Stimulated activated naive CD4-positive, alpha-beta T cell treated with Interleukin-2 at 50 U/mL for 16 hours (primary cell): ENCODE results near the gene RAB43.
"Not testable (repeated sequence)": the region's sequence is repeated elsewhere in the genome, so short reads cannot be mapped to it uniquely, and the experiment has no call there.

ENCODE experiments used
- DNase-seq: peaks from one replicate; lab custom pipeline; 2025; lab: John Stamatoyannopoulos, UW

Gene RAB43

GRCh38 chr3:129121792-129122411 is at the start of gene RAB43:
Gene RAB43 (minus strand): TSS chr3:129121804. CDS start chr3:129121489, 315 bp downstream.
- peak; percentile 88 for DNase-seq

GRCh38 chr3:129166579-129167332 is 45.2 kb upstream of the RAB43 start:
- no peak for DNase-seq

- DNase-seq: not testable (repeated sequence)
These were observed 44.0 kb upstream of the RAB43 start for GRCh38 chr3:129165594-129165993.

DNA sequence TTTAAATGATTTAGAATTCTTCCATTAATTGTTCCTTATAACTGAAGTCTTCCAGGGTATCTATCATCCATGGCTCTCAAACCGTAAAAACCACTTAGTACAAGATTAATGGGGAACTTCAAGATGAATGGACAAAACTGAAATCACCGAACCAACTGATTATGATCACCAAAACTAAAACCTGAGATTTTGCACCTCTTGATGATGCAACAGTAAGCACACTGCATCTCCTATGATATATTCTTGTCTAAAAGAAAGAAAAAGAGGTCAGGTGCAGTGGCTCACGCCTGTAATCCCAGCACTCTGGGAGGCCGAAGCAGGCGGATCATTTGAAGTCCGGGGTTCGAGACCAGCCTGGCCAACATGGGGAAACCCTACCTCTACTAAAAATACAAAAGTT is 42.9 kb upstream of the RAB43 start:
- DNase-seq: no peak

- DNase-seq: no peak
These were observed 41.4 kb upstream of the RAB43 start for GRCh38 chr3:129162729-129163579.

GRCh38 chr3:129161860-129162271 is 40.3 kb upstream of the RAB43 start:
- DNase-seq: peak; percentile 5

DNA sequence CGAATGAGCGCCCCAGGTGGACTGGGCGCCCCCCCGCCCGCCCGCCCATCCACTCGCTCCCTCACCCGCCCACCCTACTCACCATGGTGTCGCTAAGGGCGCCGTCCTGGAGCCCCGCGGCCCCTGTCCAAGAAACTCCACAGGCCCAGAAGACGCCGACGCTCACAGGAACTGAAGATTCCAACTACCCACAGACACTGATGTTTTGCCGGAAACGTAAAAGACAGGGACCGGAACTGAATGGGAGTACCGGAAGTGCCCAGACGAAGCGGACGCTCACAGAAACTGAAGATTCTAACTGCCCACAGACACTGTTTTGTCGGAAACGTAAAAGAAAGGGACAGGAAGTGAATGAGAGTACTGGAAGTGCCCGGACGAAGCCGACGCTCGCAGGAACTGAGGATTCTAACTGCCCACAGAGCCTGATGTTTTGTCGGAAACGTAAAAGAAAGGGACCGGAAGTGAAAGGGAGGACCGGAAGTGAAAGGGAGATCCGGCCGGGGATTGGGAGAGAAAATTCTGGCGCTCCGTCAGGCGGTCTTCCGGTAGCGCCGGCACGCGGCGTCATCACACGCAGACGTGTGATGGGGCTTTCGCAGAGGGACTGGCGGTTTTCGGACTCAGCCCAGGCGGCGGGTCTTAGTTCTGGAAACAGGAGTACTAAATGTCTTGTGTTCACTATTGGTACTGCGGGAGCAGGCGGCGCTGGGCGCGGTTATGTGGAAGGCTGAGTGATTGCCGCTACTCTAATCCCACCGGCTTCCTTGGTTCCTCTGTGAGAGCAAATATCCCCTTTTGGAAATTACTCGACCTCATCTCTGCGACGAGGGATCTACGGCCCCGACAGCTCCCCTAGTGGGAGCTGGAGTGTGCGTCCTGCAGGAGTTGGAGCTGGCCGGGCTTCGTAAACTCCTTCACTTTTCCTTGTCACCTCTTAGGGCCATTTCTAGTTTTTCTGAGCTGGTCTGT is 39.6 kb upstream of the RAB43 start, which contains the start of gene ISY1:
Gene ISY1 (minus strand): TSS at position 173 of the 969 bp plus-strand sequence. CDS start 88 bp downstream, at position 85.
- peak; percentile 87 for DNase-seq

GRCh38 chr3:129144786-129145185 is 23.2 kb upstream of the RAB43 start:
- no peak for DNase-seq

GRCh38 chr3:129141011-129141410 is 19.4 kb upstream of the RAB43 start:
- not testable (repeated sequence) for DNase-seq

GRCh38 chr3:129139911-129140310 is 18.3 kb upstream of the RAB43 start:
- DNase-seq: no peak

DNA sequence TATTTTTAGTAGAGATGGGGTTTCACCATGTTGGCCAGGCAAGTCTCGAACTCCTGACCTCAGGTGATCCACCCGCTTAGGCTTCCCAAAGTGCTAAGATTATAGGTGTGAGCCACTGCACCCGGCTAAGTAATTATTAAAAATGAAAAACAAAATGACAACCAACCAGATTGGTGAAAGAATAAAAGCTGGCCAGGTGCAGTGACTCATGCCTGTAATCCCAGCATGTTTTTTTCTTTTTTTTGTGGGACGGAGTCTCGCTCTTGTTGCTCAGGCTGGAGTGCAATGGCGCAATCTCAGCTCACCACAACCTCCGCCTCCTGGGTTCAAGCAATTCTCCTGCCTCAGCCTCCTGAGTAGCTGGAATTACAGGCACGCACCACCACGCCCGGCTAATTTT is 14.7 kb upstream of the RAB43 start:
- not testable (repeated sequence) for DNase-seq

- DNase-seq: no peak
These were observed 10.7 kb upstream of the RAB43 start for GRCh38 chr3:129132097-129132866.

GRCh38 chr3:129131465-129132088 is 10.0 kb upstream of the RAB43 start:
- no peak for DNase-seq

DNA sequence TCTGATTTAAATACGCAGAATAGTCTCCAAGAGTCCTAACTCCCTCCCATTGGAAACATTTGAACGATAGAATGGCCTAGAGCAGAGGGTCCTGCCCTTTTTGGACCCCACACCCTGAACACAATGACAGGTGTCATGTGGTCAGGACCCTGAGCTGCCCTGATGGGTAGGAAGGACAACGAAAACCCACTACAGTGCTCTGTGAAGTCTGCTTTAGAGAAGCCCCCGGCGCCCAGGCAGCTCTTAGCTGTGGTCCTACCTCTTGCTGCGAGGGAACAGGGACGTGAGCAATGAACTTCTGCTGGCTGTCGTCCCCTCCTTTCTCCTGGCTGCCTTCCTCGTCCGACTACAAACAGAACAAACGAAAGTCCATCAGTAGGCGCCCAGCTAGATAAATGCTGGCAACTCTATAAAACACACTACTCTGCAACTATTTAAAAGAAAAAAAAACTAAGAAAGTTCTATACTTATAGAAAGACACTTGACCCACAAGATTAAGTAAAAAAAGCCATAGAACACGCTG is 8.7 kb upstream of the RAB43 start:
- DNase-seq: no peak

DNA sequence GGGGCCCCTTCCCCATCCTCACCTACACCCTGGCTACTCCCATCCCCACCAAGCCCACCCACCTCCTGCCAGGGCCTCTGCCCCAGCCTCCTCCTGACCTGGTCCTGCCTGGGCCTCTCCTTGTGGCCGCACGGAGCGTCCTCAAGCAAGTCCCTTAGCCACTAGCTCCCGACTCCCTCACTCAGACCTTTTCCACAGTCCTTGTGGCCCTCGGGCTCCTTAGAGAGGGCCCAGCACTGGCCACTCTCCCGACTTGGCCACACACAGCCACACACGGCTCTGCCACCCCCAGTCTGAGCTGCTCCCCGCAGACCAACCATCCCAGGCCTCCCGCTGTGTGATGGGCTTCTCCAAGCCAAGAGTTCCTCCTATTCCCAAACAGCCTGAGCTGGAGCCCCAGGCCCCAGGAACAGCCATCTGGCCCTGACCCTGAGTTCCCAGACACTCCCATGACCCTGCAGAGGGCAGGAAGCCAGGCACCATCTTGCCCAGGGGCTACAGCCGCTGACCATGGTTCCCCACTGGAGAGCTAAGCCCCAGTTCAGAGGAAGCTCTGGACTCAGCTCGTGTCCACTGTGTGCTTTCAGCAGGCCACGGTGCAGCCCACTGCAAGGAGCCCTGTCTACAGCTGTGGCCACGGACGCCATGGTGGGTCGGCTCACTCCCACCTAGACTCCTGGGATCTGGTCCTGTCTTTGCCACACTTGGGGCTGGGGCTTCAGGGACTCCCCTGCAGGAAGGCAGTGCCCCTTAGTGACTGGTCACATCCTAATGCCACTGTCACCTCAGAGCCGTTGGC is 7.0 kb upstream of the RAB43 start:
- DNase-seq: no peak

DNA sequence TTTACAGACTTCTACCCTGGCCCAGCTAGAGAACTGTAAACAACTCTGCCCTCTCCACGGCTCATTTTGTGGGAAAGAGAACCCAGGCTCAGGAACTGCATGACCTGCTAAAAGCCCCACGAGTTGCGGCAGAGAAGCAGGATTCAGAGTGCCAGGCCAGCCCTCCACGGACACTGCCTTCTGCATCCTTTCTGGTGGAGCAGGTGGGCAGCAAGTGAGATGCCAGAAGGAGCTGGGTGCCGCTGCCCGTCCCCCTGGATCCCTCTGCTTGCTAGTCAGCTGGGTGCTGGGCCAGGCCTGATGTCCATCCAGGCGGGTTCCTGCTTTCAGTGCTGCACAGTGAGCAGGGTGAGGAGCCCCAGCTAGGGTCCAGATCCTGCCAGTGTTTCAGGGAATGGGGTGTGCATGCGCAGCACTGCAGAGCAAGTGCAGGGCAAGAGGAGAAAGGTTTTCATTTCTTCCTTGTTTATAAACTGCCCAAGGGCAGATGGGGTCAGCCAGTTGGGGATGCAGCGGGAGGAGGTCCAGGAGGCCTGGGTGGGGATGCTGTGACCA is 5.2 kb upstream of the RAB43 start:
- no peak for DNase-seq

DNA sequence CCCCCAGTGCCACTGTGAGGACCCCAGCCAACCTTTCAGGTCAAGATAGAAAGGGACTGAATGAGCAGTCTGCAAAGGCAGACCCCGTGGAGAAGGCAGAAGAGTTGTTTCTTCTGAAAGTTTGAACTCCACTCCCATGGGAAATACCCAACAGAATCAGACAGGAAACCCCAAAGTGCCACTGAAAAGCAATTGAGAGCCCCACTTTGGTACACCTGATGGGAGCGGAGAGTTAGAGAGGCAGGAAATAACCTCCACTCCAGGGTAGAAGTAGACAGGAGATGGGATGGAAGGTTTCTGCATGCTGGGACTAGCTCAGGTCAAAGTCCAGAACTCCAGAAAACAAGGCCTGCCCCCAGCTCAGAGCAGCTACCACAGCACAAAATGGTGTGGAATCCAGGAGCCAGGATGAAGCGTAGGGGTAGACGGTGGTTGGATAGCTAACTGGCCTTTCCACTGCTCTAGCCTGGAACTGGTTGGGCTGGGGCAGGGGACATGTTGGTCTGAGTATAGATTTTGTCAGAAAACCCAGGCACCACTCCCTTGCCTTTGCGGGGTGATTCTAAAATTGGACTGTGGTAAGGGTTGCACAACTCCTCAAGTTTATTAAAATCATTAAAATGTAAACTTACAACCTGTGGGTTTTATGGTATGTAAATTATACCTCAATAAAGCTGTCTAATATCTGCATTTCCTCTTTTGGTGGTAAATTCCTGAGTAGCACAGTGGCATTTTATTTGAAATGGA is 1.9 kb upstream of the RAB43 start:
- no peak for DNase-seq
